HG03196 (cell line): ENCODE results near the gene FBXO38.
"Not testable (repeated sequence)": the region's sequence is repeated elsewhere in the genome, so short reads cannot be mapped to it uniquely, and the experiment has no call there.

ENCODE experiments used
- ATAC-seq: cut with Tn5 transposase; IDR thresholded peaks from one replicate; pipeline ENCODE4 v1.9.1; 2021; ENCODE audit not compliant: unreplicated experiment

The FBXO38 gene

GRCh38 chr5:148427370-148428042 is 43.7 kb downstream of the FBXO38 start:
- no peak for ATAC-seq

- ATAC-seq: no peak
Observed at GRCh38 chr5:148428848-148429247, 45.1 kb downstream of the FBXO38 start.

DNA sequence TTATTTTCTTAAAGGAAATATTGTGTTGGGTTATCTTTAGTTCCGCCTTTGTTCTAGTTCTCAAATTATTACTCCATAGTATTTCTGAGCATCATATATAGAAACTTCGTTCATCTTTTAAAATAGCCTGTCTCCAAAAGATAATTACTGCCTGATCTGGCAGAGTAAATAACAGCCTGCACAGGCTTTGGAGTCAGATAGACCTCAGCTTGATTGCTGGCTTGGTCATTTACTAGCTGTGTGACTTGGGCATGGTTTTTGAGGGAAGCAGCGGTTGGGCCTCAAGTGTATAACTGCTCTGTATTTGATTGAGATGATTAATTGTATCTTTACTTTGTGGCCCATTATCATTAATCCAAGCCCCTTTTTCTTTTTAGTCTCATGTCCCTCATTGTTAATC is 50.1 kb downstream of the FBXO38 start:
- ATAC-seq: no peak

GRCh38 chr5:148436029-148436428 is 52.3 kb downstream of the FBXO38 start:
- ATAC-seq: no peak

DNA sequence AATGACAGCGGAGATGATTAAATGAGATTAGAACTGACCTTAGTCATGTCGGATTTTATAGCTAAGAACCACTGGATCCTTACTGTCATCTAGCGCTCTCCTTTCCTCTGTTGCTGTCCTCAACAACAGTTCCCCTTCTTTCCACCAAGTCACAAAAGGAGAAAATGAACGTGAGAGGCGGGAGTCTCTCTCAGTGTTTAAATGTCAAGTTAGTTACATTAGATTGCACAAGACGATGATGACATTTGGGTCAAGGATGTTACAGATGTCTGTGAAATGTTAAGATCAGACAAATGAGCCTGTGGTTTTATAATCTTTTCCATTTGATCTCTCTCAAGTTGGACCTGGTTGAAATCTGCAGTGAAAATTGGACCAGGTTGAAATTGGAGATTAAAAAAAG is 53.5 kb downstream of the FBXO38 start:
- no peak for ATAC-seq

DNA sequence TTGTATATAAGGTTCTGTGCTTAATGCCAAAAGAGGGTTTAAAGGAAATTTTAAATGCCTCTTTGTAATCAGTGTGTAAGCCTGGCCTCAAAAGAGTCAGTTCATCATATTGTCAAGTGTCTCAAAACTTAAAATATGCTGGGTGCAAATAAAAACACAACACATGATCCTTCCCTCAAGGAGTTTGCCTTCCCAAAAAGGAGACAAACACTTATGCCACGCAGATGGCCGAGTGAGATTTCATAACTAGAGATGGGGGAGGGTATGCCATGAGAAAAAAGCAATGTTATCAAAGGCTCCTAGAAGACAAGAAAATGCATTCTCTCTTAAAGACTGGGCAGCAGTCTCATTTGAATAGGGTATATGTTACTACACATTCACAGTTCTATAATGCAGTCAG is 55.2 kb downstream of the FBXO38 start:
- ATAC-seq: no peak

- ATAC-seq: no peak
Observed at GRCh38 chr5:148443241-148443640, 59.5 kb downstream of the FBXO38 start.

GRCh38 chr5:148443998-148444397 is 60.2 kb downstream of the FBXO38 start:
- peak; percentile 83 for ATAC-seq

DNA sequence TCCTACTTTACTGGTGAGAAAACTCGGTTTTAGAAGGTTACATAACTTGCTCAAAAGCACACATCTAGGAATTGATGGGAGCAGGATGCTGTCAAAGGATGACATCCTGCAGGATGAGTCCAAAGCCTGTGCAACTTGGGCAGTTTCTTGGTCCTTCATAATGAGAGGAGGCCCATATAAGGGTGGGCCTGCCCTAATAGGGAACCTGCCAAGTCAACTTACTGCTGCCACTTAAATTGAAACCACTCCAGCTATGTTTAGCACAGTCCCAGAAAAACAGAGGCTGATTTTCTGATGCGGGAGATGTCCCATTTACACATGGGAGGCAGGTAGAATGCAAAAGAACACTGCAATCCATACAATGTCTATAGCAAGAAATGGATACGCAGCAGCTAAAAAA is 61.8 kb downstream of the FBXO38 start:
- no peak for ATAC-seq

- ATAC-seq: no peak
Observed at GRCh38 chr5:148446611-148447010, 62.9 kb downstream of the FBXO38 start.

- ATAC-seq: no peak
Observed at GRCh38 chr5:148452499-148453193, 68.9 kb downstream of the FBXO38 start.

DNA sequence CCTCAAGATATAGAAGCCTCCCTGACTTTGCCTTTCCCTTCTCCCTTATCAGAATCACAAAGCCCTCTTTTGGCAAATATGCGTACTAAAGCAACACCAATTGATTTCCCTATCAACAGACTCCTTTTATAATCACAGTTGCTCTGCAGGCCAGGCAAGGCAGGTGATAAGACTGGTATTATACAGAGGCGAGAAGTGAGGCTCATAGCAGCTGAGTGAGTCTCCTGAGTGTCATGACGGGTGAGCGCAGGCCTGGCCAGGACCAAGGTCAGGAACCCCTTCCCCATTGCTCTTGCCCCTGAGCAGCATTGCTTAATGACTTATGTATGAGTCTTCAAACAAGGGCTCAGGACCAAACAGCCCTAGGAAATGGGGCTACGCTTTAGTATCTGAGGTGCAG is 70.8 kb downstream of the FBXO38 start:
- no peak for ATAC-seq

GRCh38 chr5:148455185-148455584 is 71.4 kb downstream of the FBXO38 start:
- no peak for ATAC-seq

- peak; percentile 67 for ATAC-seq
Observed at GRCh38 chr5:148457183-148457620, 73.4 kb downstream of the FBXO38 start.

- no peak for ATAC-seq
Observed at GRCh38 chr5:148458036-148458888, 74.5 kb downstream of the FBXO38 start.

DNA sequence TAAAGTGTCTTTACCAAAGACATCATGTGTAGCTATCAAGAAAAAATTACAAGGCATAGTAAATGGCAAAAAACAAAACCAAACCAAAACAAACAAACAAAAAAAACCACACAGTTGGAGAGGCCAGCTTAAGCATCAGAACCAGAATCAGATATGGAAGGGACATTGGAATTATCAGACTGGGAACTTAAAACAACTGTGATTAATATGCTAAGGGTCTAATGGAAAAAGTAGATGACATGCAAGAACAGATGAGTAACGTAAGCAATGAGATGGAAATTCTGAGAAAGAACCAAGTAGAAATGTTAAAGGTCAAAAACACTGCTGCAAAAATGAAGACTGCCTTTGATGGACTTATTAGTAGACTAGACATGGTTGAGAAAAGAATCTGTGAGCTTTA is 75.9 kb downstream of the FBXO38 start:
- ATAC-seq: no peak

- ATAC-seq: no peak
Observed at GRCh38 chr5:148465381-148466235, 81.8 kb downstream of the FBXO38 start.

DNA sequence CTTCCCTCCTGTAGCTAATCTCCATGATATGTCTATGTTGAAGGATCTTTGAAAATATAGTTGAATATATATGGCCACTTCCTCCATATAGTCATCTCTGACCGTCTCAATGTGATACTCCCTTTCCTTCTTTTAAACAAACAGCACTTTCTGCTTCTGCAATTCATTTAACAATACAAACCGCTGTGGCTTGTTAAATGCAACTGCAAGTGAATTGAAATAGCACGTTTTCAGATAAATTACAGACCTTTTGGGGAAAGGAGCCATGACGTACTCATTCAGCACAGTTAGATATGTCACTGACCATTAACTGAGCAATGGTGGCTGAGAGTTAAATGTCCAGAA is 82.5 kb downstream of the FBXO38 start:
- no peak for ATAC-seq

GRCh38 chr5:148467958-148468357 is 84.2 kb downstream of the FBXO38 start:
- ATAC-seq: no peak

- not testable (repeated sequence) for ATAC-seq
Observed at GRCh38 chr5:148468746-148469145, 85.0 kb downstream of the FBXO38 start.

- no peak for ATAC-seq
Observed at GRCh38 chr5:148469501-148469935, 85.8 kb downstream of the FBXO38 start.
